Suppressor macrophage (primary cell): ENCODE measurements around the gene INHBB.
A peak's percentile ranks its signal among the peaks of the same experiment; 100 is the strongest.

Experiments
- DNase-seq, 4 experiments: peaks; one replicate each; pipeline ENCODE4 v3.0.0-alpha.2; 2020 to 2022

INHBB gene

GRCh38 chr2:120343100-120343432 lies 2.9 kb upstream of the INHBB start:
- no peak for DNase-seq

- DNase-seq, result peak; percentile 67 to 85 (median 74)
These were observed 2.4 kb upstream of the INHBB start for GRCh38 chr2:120343433-120344105.

- peak in 2 of 4 experiments; percentile 5 to 35 for DNase-seq
These were observed 1.5 kb upstream of the INHBB start for GRCh38 chr2:120344214-120344975.

GRCh38 chr2:120344976-120345581 lies 857 bp upstream of the INHBB start:
- peak in 3 of 4 experiments; percentile 3 to 48 (median 38) for DNase-seq

GRCh38 chr2:120345608-120346007 lies 328 bp upstream of the INHBB start:
- DNase-seq, result peak in 1 of 4 experiments; percentile 25

- DNase-seq, result peak; percentile 6 to 45 (median 26)
These were observed 877 bp downstream of the INHBB start for GRCh38 chr2:120346667-120347358.

GRCh38 chr2:120347396-120348060 lies 1.6 kb downstream of the INHBB start:
- DNase-seq, result no peak

- DNase-seq, result no peak
These were observed 2.3 kb downstream of the INHBB start for GRCh38 chr2:120348134-120348736.

- no peak for DNase-seq
These were observed 3.0 kb downstream of the INHBB start for GRCh38 chr2:120348737-120349439.

GRCh38 chr2:120349440-120349921 lies 3.5 kb downstream of the INHBB start:
- DNase-seq, result no peak

GRCh38 chr2:120350080-120350479 lies 4.1 kb downstream of the INHBB start:
- no peak for DNase-seq

- DNase-seq, result no peak
These were observed 4.9 kb downstream of the INHBB start for GRCh38 chr2:120350801-120351320.

- no peak for DNase-seq
These were observed 7.0 kb downstream of the INHBB start for GRCh38 chr2:120352696-120353590.

- no peak for DNase-seq
These were observed 7.6 kb downstream of the INHBB start for GRCh38 chr2:120353591-120353898.

GRCh38 chr2:120353931-120354330 lies 8.0 kb downstream of the INHBB start:
- no peak for DNase-seq

GRCh38 chr2:120354467-120354866 lies 8.5 kb downstream of the INHBB start:
- DNase-seq, result no peak

- DNase-seq, result no peak
These were observed 9.2 kb downstream of the INHBB start for GRCh38 chr2:120354935-120355779.

GRCh38 chr2:120355780-120356266 lies 9.9 kb downstream of the INHBB start:
- DNase-seq, result no peak

GRCh38 chr2:120357768-120358167 lies 11.8 kb downstream of the INHBB start:
- no peak for DNase-seq
